Motor neuron (in vitro differentiated cells): ENCODE results near the gene APBA2. TPM values are rescaled to one million over a fixed set of nuclear protein-coding genes. Genes with fewer than 3 reads are reported as not detected.

Source experiments
- ATAC-seq, 8 experiments: fragments of 200-7000 bp; cut with Tn5 transposase; replicated peaks in 6 of 8; 2 replicates each; pipeline ENCODE4 v1.8.0; 2021; ENCODE audit warnings: mild to moderate bottlenecking in 8 of 8, moderate library complexity in 8 of 8
- H3K27ac ChIP-seq, 2 donors: fragments of 250-450 bp; sonication (Bioruptor Pico); 2 replicates each; pipeline ENCODE4 v1.9.0; 2021; ENCODE audit warnings: antibody characterized with exemption in 2 of 2, mild to moderate bottlenecking in 2 of 2, moderate library complexity in 1 of 2
- H3K4me1 ChIP-seq, 2 donors: fragments of 250-450 bp; sonication (Bioruptor Pico); replicated peaks in 1 of 2; 2 replicates each; pipeline ENCODE4 v1.6.1; 2021; ENCODE audit warnings: antibody characterized with exemption in 2 of 2, mild to moderate bottlenecking in 2 of 2, moderate library complexity in 1 of 2
- H3K4me3 ChIP-seq, 5 donors: fragments of 250-450 bp; sonication (Bioruptor Pico); 2 replicates each; pipeline ENCODE4 v1.9.0; 2021; ENCODE audit warnings: antibody characterized with exemption in 5 of 5, mild to moderate bottlenecking in 5 of 5, moderate library complexity in 4 of 5
- WGBS, 10 experiments: fragments of 450-650 bp; shearing (Covaris generic); methylation state at CpG; one replicate each; pipeline ENCODE4 v1.0.0; 2022; 5-methylcytosine and 5-hydroxymethylcytosine counted together
- in situ Hi-C, 9 experiments: fragments of 400-800 bp; cut with MboI; loops; one replicate each; pipeline ENCODE4 v1.15.0; 2021; ENCODE audit warnings: low sequenced_read_pairs in 9 of 9, low pct_unique_long_range_greater_than_20kb in 2 of 9; ENCODE audit not compliant: unreplicated experiment in 9 of 9
- total RNA-seq, 8 experiments: library from RNA; unstranded; fragments of 300-600 nt; gene quantifications; 2 replicates each; pipeline versions ENCODE4 v1.2.3 to v1.2.4, GENCODE V29; 2022

APBA2 gene
- total RNA-seq, 8 experiments from 2014 or later, result 7.8 to 66.8 (median 40.0) TPM

- WGBS, 10 experiments, result 20 to 100% (median 77%) methylated on average over 1 to 3 of the region's 3 CpGs; no CpG with 5 or more reads in 1 of the 10 experiments
- Histone ChIP-seq H3K4me3 (no peak overlapping the region), H3K4me1 (peaks cover 23 to 27% of the 10 kb centered on the region in 2 donors), H3K27ac (no peak overlapping the region)
- in situ Hi-C loops, result loop anchor here in 2 of 9 experiments (25.0 kb wide), 2 partner anchors 106 to 281 kb away; partner anchors contain the start of gene NSMCE3 (in 1 of the 2)
- ATAC-seq, result no peak
Observed at GRCh38 chr15:28980709-28981350, 95.1 kb downstream of the APBA2 start.

- ATAC-seq, result no peak
- no peak overlapping the region for H3K27ac ChIP-seq
- no peak overlapping the region for H3K4me3 ChIP-seq
- in situ Hi-C loops, result loop anchor here in 2 of 9 experiments (25.0 kb wide), 2 partner anchors 106 to 281 kb away; partner anchors contain the start of gene NSMCE3 (in 1 of the 2)
- H3K4me1 ChIP-seq, result peaks cover 25 to 30% of the 10 kb centered on the region in 2 donors
Observed at GRCh38 chr15:28981351-28981720, 95.6 kb downstream of the APBA2 start.

- in situ Hi-C loops, result loop anchor here in 2 of 9 experiments (25.0 kb wide), 2 partner anchors 105 to 280 kb away; partner anchors contain the start of gene NSMCE3 (in 1 of the 2)
- Histone ChIP-seq H3K4me3 (no peak overlapping the region), H3K4me1 (peaks cover 25 to 30% of the 10 kb centered on the region in 2 donors), H3K27ac (no peak overlapping the region)
- ATAC-seq, result no peak
- 21 to 100% (median 80%) methylated on average over 1 to 4 of the region's 4 CpGs; no CpG with 5 or more reads in 3 of the 10 experiments for WGBS, 10 experiments
Observed at GRCh38 chr15:28981921-28982320, 96.1 kb downstream of the APBA2 start.

- Histone ChIP-seq H3K4me3 (no peak overlapping the region), H3K27ac (no peak overlapping the region), H3K4me1 (peaks cover 25 to 30% of the 10 kb centered on the region in 2 donors)
- no peak for ATAC-seq
- in situ Hi-C loops, result loop anchor here in 2 of 9 experiments (25.0 kb wide), 2 partner anchors 104 to 279 kb away; partner anchors contain the start of gene NSMCE3 (in 1 of the 2)
- WGBS, 10 experiments, result 0 to 100% (median 91%) methylated on average over 1 to 5 of the region's 6 CpGs; no CpG with 5 or more reads in 3 of the 10 experiments
Observed at GRCh38 chr15:28982886-28983285, 97.1 kb downstream of the APBA2 start.

- ATAC-seq, result peak in 1 of 8 experiments; percentile 21
- Histone ChIP-seq H3K27ac (no peak overlapping the region), H3K4me1 (peaks cover 25 to 30% of the 10 kb centered on the region in 2 donors), H3K4me3 (no peak overlapping the region)
- whole genome bisulfite sequencing, 10 experiments, result 42 to 98% (median 83%) methylated on average over 1 to 8 of the region's 20 CpGs; no CpG with 5 or more reads in 3 of the 10 experiments
- in situ Hi-C loops, result loop anchor here in 2 of 9 experiments (25.0 kb wide), 2 partner anchors 104 to 279 kb away; partner anchors contain the start of gene NSMCE3 (in 1 of the 2)
Observed at GRCh38 chr15:28983432-28984311, 97.9 kb downstream of the APBA2 start.

- peak overlapping the region; percentile 57 to 75 for H3K27ac ChIP-seq
- ATAC-seq, result peak; percentile 97 to 99 (median 98)
- in situ Hi-C loops, result loop anchor here in 2 of 9 experiments (25.0 kb wide), 2 partner anchors 103 to 278 kb away; partner anchors contain the start of gene NSMCE3 (in 1 of the 2)
- H3K4me3 ChIP-seq, result peak overlapping the region in 1 of 5 donors; percentile 12
- H3K4me1 ChIP-seq, result peaks cover 23 to 29% of the 10 kb centered on the region in 2 donors
- 0 to 93% (median 26%) methylated on average over 1 to 3 of the region's 10 CpGs; no CpG with 5 or more reads in 5 of the 10 experiments for WGBS, 10 experiments
Observed at GRCh38 chr15:28984421-28985315, 98.9 kb downstream of the APBA2 start.

- 0 to 83% (median 20%) methylated on average over 1 to 6 of the region's 6 CpGs for WGBS, 10 experiments
- H3K4me1 ChIP-seq, result peaks cover 23 to 26% of the 10 kb centered on the region in 2 donors
- H3K27ac ChIP-seq, result peak overlapping the region; percentile 20 to 75
- peak in 6 of 8 experiments; percentile 7 to 46 (median 33) for ATAC-seq
- H3K4me3 ChIP-seq, result peak overlapping the region in 1 of 5 donors; percentile 12
- in situ Hi-C loops, result loop anchor here in 2 of 9 experiments (25.0 kb wide), 2 partner anchors 102 to 277 kb away; partner anchors contain the start of gene NSMCE3 (in 1 of the 2)
Observed at GRCh38 chr15:28985316-28985645, 99.5 kb downstream of the APBA2 start.

GRCh38 chr15:28985691-28986090, 99.9 kb downstream of the APBA2 start:
- ATAC-seq, result no peak
- Histone ChIP-seq H3K4me1 (peaks cover 23 to 26% of the 10 kb centered on the region in 2 donors), H3K4me3 (no peak overlapping the region), H3K27ac (peak overlapping the region; percentile 20 to 75)
- in situ Hi-C loops, result loop anchor here in 2 of 9 experiments (25.0 kb wide), 2 partner anchors 102 to 277 kb away; partner anchors contain the start of gene NSMCE3 (in 1 of the 2)
- 43 to 100% (median 92%) methylated on average over 1 to 7 of the region's 8 CpGs; no CpG with 5 or more reads in 1 of the 10 experiments for WGBS, 10 experiments

GRCh38 chr15:28986108-28986507, 100.3 kb downstream of the APBA2 start:
- in situ Hi-C loops, result loop anchor here in 2 of 9 experiments (25.0 kb wide), 2 partner anchors 101 to 276 kb away; partner anchors contain the start of gene NSMCE3 (in 1 of the 2)
- H3K4me3 ChIP-seq, result no peak overlapping the region

GRCh38 chr15:28986726-28987125, 101.0 kb downstream of the APBA2 start:
- Histone ChIP-seq H3K4me3 (no peak overlapping the region), H3K27ac (no peak overlapping the region), H3K4me1 (peaks cover 23 to 26% of the 10 kb centered on the region in 2 donors)
- 16 to 100% (median 100%) methylated on average over 1 to 2 of the region's 2 CpGs; no CpG with 5 or more reads in 5 of the 10 experiments for WGBS, 10 experiments
- in situ Hi-C loops, result loop anchor here in 2 of 9 experiments (25.0 kb wide), 2 partner anchors 101 to 276 kb away; partner anchors contain the start of gene NSMCE3 (in 1 of the 2)
- ATAC-seq, result no peak

More at GRCh38 chr15:28986108-28986507, 100.3 kb downstream of the APBA2 start:
- no peak for ATAC-seq
- WGBS, 10 experiments, result 49 to 100% (median 87%) methylated on average over 1 to 9 of the region's 9 CpGs; no CpG with 5 or more reads in 3 of the 10 experiments
- H3K27ac ChIP-seq, result peak overlapping the region; percentile 20 to 75
- H3K4me1 ChIP-seq, result peaks cover 23 to 26% of the 10 kb centered on the region in 2 donors

GRCh38 chr15:28987337-28987736, 101.6 kb downstream of the APBA2 start:
- 0 to 100% (median 89%) methylated on average over 1 to 3 of the region's 4 CpGs; no CpG with 5 or more reads in 5 of the 10 experiments for WGBS, 10 experiments
- no peak for ATAC-seq
- in situ Hi-C loops, result loop anchor here in 2 of 9 experiments (25.0 kb wide), 2 partner anchors 100 to 275 kb away; partner anchors contain the start of gene NSMCE3 (in 1 of the 2)
- Histone ChIP-seq H3K4me1 (peaks cover 29 to 31% of the 10 kb centered on the region in 2 donors), H3K27ac (no peak overlapping the region), H3K4me3 (no peak overlapping the region)
